K562 (cell line): ENCODE results near the gene LPIN1. TPM values are rescaled to one million over a fixed set of nuclear protein-coding genes. Genes with fewer than 3 reads are reported as not detected.

Source experiments
- CBFA2T3 ChIP-seq: fragments of 450-650 bp; IDR thresholded peaks from 2 replicates; pipeline ENCODE4 v1.6.1; 2017
- CBX3 ChIP-seq, 2 experiments: IDR thresholded peaks; 1 replicate in 1 of 2; 2 replicates in 1 of 2; pipeline ENCODE4 v1.6.1; 2012; ENCODE audit warnings: inconsistent platforms in 2 of 2, low read length in 2 of 2, borderline replicate concordance in 1 of 2, control low read depth in 1 of 2
- DEAF1 ChIP-seq: fragments of 450-650 bp; formaldehyde crosslinking; IDR thresholded peaks from 2 replicates; pipeline ENCODE4 v1.4.0; 2020; ENCODE audit warnings: mild to moderate bottlenecking, moderate library complexity
- ELF1 ChIP-seq: fragments of 200-800 bp; sonication (Bioruptor generic); IDR thresholded peaks from 2 replicates; pipeline ENCODE4 v1.6.1; 2016; ENCODE audit warnings: missing genetic modification characterization, missing compliant biosample characterization
- EP400 ChIP-seq: fragments of 450-650 bp; IDR thresholded peaks from 2 replicates; pipeline ENCODE4 v1.6.1; 2017; ENCODE audit warnings: antibody characterized with exemption, mild to moderate bottlenecking, moderate library complexity
- ETV1 ChIP-seq: fragments of 450-650 bp; conservative IDR thresholded peaks from 2 replicates; pipeline ENCODE4 v1.6.1; 2016; ENCODE audit warnings: missing genetic modification characterization, control low read depth, low read depth, missing compliant biosample characterization
- HIVEP1 ChIP-seq: fragments of 250-450 bp; sonication (Bioruptor Pico); IDR thresholded peaks from 2 replicates; pipeline ENCODE4 v1.4.0; 2020; ENCODE audit warnings: mild to moderate bottlenecking
- LARP7 ChIP-seq: fragments of 450-650 bp; IDR thresholded peaks from 2 replicates; pipeline ENCODE4 v1.6.1; 2016
- MTA2 ChIP-seq: fragments of 450-650 bp; IDR thresholded peaks from 2 replicates; pipeline ENCODE4 v1.6.1; 2016; ENCODE audit warnings: low read depth
- NR3C1 ChIP-seq: sonication (generic); formaldehyde crosslinking; IDR thresholded peaks from 2 replicates; pipeline ENCODE4 v1.8.1; 2022; ENCODE audit warnings: missing genetic modification reagents
- PRMT5 ChIP-seq: sonication (generic); formaldehyde crosslinking; IDR thresholded peaks from 2 replicates; pipeline ENCODE4 v1.5.0; 2020; ENCODE audit warnings: missing genetic modification reagents
- RREB1 ChIP-seq: fragments of 250-450 bp; sonication (Bioruptor Pico); IDR thresholded peaks from 2 replicates; pipeline ENCODE4 v1.4.0; 2020
- SNRNP70 ChIP-seq: fragments of 200-400 bp; formaldehyde crosslinking; optimal IDR thresholded peaks from 2 replicates; pipeline ENCODE3; 2017; ENCODE audit warnings: low read depth, low read length
- TOE1 ChIP-seq, 2 experiments: fragments of 450-650 bp in 1 of 2; sonication (generic) in 1 of 2; formaldehyde crosslinking in 1 of 2; IDR thresholded peaks; 2 replicates each; pipeline versions ENCODE4 v1.7.1 to v1.8.0; 2016 to 2022; ENCODE audit warnings: borderline replicate concordance in 2 of 2, mild to moderate bottlenecking in 2 of 2, antibody characterized with exemption in 1 of 2, inconsistent platforms in 1 of 2, low read depth in 1 of 2, missing genetic modification reagents in 1 of 2, moderate library complexity in 1 of 2
- ZBTB17 ChIP-seq: fragments of 450-650 bp; formaldehyde crosslinking; IDR thresholded peaks from 2 replicates; pipeline ENCODE4 v1.4.0; 2020; ENCODE audit warnings: mild to moderate bottlenecking
- ZNF121 ChIP-seq: sonication (generic); formaldehyde crosslinking; conservative IDR thresholded peaks from 2 replicates; pipeline ENCODE4 v1.8.0; 2022; ENCODE audit warnings: missing genetic modification reagents
- ZNF395 ChIP-seq: fragments of 200-800 bp; sonication (Bioruptor generic); IDR thresholded peaks from 2 replicates; pipeline ENCODE4 v1.6.1; 2017; ENCODE audit warnings: missing genetic modification characterization, missing compliant biosample characterization
- ZNF511 ChIP-seq: sonication (generic); formaldehyde crosslinking; IDR thresholded peaks from 2 replicates; pipeline ENCODE4 v1.8.0; 2022; ENCODE audit warnings: mild to moderate bottlenecking, missing genetic modification reagents
- ZNF780A ChIP-seq: fragments of 250-450 bp; sonication (Bioruptor Pico); IDR thresholded peaks from 2 replicates; pipeline ENCODE4 v1.5.0; 2021; ENCODE audit warnings: mild to moderate bottlenecking
- polyA plus RNA-seq, 8 experiments: library from polyadenylated mRNA; depleted of rRNA in 4 of 8; stranded (reverse) in 5 of 8; unstranded in 3 of 8; fragments of >200 nt; fragmentation: Nextera tagmentation in 2 of 8; fragmentation: Illumina TruSeq in 1 of 8; extraction: Ambion mirVana in 2 of 8; extraction: Trizol in 1 of 8; gene quantifications; 2 replicates each; pipeline versions ENCODE4 v1.2.1 to v1.2.3, GENCODE V29; 2011 to 2014; ENCODE audit warnings: inconsistent platforms in 1 of 8, missing spikeins in 1 of 8
- total RNA-seq, 7 experiments: library from RNA; depleted of rRNA in 6 of 7; stranded (reverse); fragments of >200 nt in 6 of 7; fragmentation: Illumina TruSeq in 2 of 7; extraction: Trizol in 2 of 7; gene quantifications; 2 replicates each; pipeline versions ENCODE4 v1.2.1 to v1.2.3, GENCODE V29; 2011 to 2021; ENCODE audit warnings: low replicate concordance in 1 of 7

LPIN1 gene
- total and polyA plus RNA-seq, 9 of the 15 experiments (the other 6 are each of a cell fraction or from before 2014, with no cell fraction given) = 9.2 to 84.0 (median 27.8) TPM

- no peak for TF ChIP-seq ZNF395
- no peak for TF ChIP-seq RREB1 (CRISPR knock-in tag)
- no peak for TF ChIP-seq ZBTB17 (CRISPR knock-in tag)
- TF ChIP-seq LARP7 = no peak
- TF ChIP-seq SNRNP70 = no peak
- TF ChIP-seq HIVEP1 = no peak
- TF ChIP-seq CBFA2T3 = no peak
- TF ChIP-seq DEAF1 (CRISPR knock-in tag) = peak; percentile 71
- no peak for TF ChIP-seq MTA2
- TF ChIP-seq TOE1 (IDR thresholded peaks at IDR 0.05; ENCODE audit: borderline replicate concordance) = no peak
- no peak for TF ChIP-seq TOE1 (CRISPR knock-in tag; IDR thresholded peaks at IDR 0.05; ENCODE audit: borderline replicate concordance, low read depth)
- TF ChIP-seq ZNF121 (CRISPR knock-in tag) = no peak
- TF ChIP-seq ETV1 (tag) = peak; percentile 58
- TF ChIP-seq CBX3 (IDR thresholded peaks at IDR 0.05; ENCODE audit: borderline replicate concordance in 1 of 2, low read length in 2 of 2) = 0 out of 3 replicates have a peak, but pooled peaks of 1 of the 2 experiments have one; percentile 38
- TF ChIP-seq NR3C1 (CRISPR knock-in tag) = no peak
- no peak for TF ChIP-seq PRMT5
- TF ChIP-seq EP400 = peak; percentile 36; the same call in 1 of the 2 replicates
- TF ChIP-seq ZNF511 (CRISPR knock-in tag) = no peak
- TF ChIP-seq ZNF780A (CRISPR knock-in tag) = no peak
- TF ChIP-seq ELF1 (tag) = peak; percentile 59
Measured at GRCh38 chr2:11738589-11739436, 7.6 kb upstream of the LPIN1 start (continued).
